HEK293 (cell line): ENCODE measurements around the gene TNXB.
"Not testable (repeated sequence)": the region's sequence is repeated elsewhere in the genome, so short reads cannot be mapped to it uniquely, and the experiment has no call there.

ENCODE experiments used
- CTCF ChIA-PET: fragments of 350-600 bp; formaldehyde crosslinking; extraction: SDS; loops from one replicate; lab custom pipeline; 2021; ENCODE audit warnings: antibody characterized with exemption; lab: Yijun Ruan, JAX
- POLR2A ChIA-PET: fragments of 300-600 bp; formaldehyde crosslinking; extraction: SDS; loops from one replicate; lab custom pipeline; 2020; ENCODE audit warnings: antibody characterized with exemption, inconsistent platforms; lab: Yijun Ruan, JAX
- H3K27ac ChIP-seq: fragments of 200-500 bp; sonication (Bioruptor generic); 2 replicates; pipeline ENCODE4 v1.5.1; 2014; ENCODE audit warnings: low read depth, low read length, control low read depth, inconsistent platforms; ENCODE audit errors: extremely low read depth
- H3K36me3 ChIP-seq, 2 experiments: fragments of 200-500 bp in 1 of 2; sonication (Bioruptor generic) in 1 of 2; 1 replicate in 1 of 2; 2 replicates in 1 of 2; pipeline ENCODE4 v1.5.1; 2014 to 2017; ENCODE audit warnings: inconsistent platforms in 2 of 2, low read length in 2 of 2; ENCODE audit not compliant: control insufficient read depth in 2 of 2, insufficient read depth in 1 of 2
- H3K4me1 ChIP-seq: fragments of 200-500 bp; sonication (Bioruptor generic); 2 replicates; pipeline ENCODE4 v1.5.1; 2014; ENCODE audit warnings: mild to moderate bottlenecking, low read length, inconsistent platforms; ENCODE audit not compliant: control insufficient read depth, insufficient read depth
- H3K4me3 ChIP-seq: 2 replicates; pipeline ENCODE4 v1.5.1; 2011; ENCODE audit warnings: low read depth, mild to moderate bottlenecking, control low read depth, low read length, moderate library complexity
- H3K9me3 ChIP-seq: fragments of 200-500 bp; sonication (Bioruptor generic); 2 replicates; pipeline ENCODE4 v1.5.1; 2014; ENCODE audit warnings: low read depth, low read length, inconsistent platforms; ENCODE audit not compliant: control insufficient read depth, insufficient read depth
- GLI4 ChIP-seq: fragments of 450-650 bp; formaldehyde crosslinking; IDR thresholded peaks from 2 replicates; pipeline ENCODE4 v1.5.1; 2016; ENCODE audit warnings: missing biosample characterization, missing genetic modification characterization
- MEIS1 ChIP-seq: sonication (generic); formaldehyde crosslinking; IDR thresholded peaks from 2 replicates; pipeline ENCODE4 v1.8.1; 2022; ENCODE audit warnings: missing genetic modification reagents, mild to moderate bottlenecking, borderline replicate concordance
- MZF1 ChIP-seq: fragments of 450-650 bp; formaldehyde crosslinking; IDR thresholded peaks from 2 replicates; pipeline ENCODE4 v1.5.1; 2017; ENCODE audit warnings: missing biosample characterization, missing genetic modification characterization, borderline replicate concordance
- REPIN1 ChIP-seq: fragments of 450-650 bp; formaldehyde crosslinking; IDR thresholded peaks from 2 replicates; pipeline ENCODE4 v1.5.1; 2017; ENCODE audit warnings: missing biosample characterization, missing genetic modification characterization, low read depth
- TCF7L2 ChIP-seq: IDR thresholded peaks from 2 replicates; pipeline ENCODE4 v1.6.1; 2011; ENCODE audit warnings: low read depth, mild to moderate bottlenecking, inconsistent platforms, low read length, moderate library complexity, borderline replicate concordance
- TRIM28 ChIP-seq: IDR thresholded peaks from 2 replicates; pipeline ENCODE4 v1.6.1; 2011; ENCODE audit warnings: low read length, control low read depth, borderline replicate concordance
- ZNF266 ChIP-seq: fragments of 450-650 bp; formaldehyde crosslinking; IDR thresholded peaks from 2 replicates; pipeline ENCODE4 v1.5.1; 2016; ENCODE audit warnings: missing biosample characterization, missing genetic modification characterization, low read depth
- ZNF324 ChIP-seq: fragments of 450-650 bp; formaldehyde crosslinking; IDR thresholded peaks from 2 replicates; pipeline ENCODE4 v1.5.1; 2016; ENCODE audit warnings: missing biosample characterization, missing genetic modification characterization
- ZNF335 ChIP-seq: fragments of 450-650 bp; formaldehyde crosslinking; conservative IDR thresholded peaks from 2 replicates; pipeline ENCODE4 v1.5.1; 2016; ENCODE audit warnings: missing biosample characterization, missing genetic modification characterization
- ZNF768 ChIP-seq: fragments of 450-650 bp; formaldehyde crosslinking; IDR thresholded peaks from 2 replicates; pipeline ENCODE4 v1.5.1; 2018; ENCODE audit warnings: missing biosample characterization, mild to moderate bottlenecking, missing genetic modification characterization
- TF ChIP-seq, protein P1 (sequence below): fragments of 450-650 bp; formaldehyde crosslinking; IDR thresholded peaks from 2 replicates; pipeline ENCODE4 v1.5.1; 2016; ENCODE audit warnings: missing biosample characterization, missing genetic modification characterization
- TF ChIP-seq, protein P2 (sequence below): fragments of 450-650 bp; formaldehyde crosslinking; IDR thresholded peaks from 2 replicates; pipeline ENCODE4 v1.5.1; 2016; ENCODE audit warnings: missing biosample characterization, missing genetic modification characterization

TNXB gene

DNA sequence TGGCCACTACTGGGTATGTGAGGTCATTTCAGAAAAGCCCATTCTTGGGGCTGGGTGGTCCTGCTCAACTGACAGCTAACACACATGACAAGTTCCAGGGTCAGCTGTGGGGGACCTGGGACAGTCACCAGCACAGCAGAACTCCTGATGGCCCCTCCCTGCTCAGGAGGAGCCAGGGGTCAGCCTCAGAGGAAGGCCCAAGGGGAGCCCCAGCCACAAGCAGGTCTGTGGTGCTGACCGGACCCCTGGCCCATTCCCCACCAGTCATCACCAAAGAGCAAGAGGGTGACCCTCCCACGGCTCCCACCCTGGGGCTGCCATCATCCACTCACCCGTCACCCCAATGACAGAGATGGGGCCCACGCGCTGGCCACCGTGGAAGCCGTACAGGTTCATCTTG, 52.9 kb downstream of the TNXB start:
- no peaks in the 10 kb centered on the region for H3K9me3 ChIP-seq
- POLR2A ChIA-PET, result no interaction called here
- CTCF ChIA-PET, result no interaction called here

GRCh38 chr6:32055756-32056155, 53.4 kb downstream of the TNXB start:
- H3K9me3 ChIP-seq, H3K4me1 ChIP-seq, H3K36me3 ChIP-seq, H3K4me3 ChIP-seq, H3K27ac ChIP-seq, POLR2A ChIA-PET, CTCF ChIA-PET: not testable (repeated sequence)

More for the DNA sequence above, 52.9 kb downstream of the TNXB start:
- H3K36me3 ChIP-seq, result no peaks in the 10 kb centered on the region
- TF ChIP-seq ZNF768 (no peak), ZNF324 (tag by site-specific recombination) (no peak), TRIM28 (no peak), TCF7L2 (no peak), ZNF266 (tag by site-specific recombination) (no peak), MZF1 (tag by site-specific recombination) (no peak), GLI4 (tag by site-specific recombination) (no peak), MEIS1 (CRISPR knock-in tag) (no peak), ZNF335 (tag by site-specific recombination) (no peak), REPIN1 (tag by site-specific recombination) (no peak)
- TF ChIP-seq, protein P1, sequence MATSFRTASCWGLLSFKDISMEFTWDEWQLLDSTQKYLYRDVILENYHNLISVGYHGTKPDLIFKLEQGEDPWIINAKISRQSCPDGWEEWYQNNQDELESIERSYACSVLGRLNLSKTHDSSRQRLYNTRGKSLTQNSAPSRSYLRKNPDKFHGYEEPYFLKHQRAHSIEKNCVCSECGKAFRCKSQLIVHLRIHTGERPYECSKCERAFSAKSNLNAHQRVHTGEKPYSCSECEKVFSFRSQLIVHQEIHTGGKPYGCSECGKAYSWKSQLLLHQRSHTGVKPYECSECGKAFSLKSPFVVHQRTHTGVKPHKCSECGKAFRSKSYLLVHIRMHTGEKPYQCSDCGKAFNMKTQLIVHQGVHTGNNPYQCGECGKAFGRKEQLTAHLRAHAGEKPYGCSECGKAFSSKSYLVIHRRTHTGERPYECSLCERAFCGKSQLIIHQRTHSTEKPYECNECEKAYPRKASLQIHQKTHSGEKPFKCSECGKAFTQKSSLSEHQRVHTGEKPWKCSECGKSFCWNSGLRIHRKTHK (tag by site-specific recombination), result no peak
- TF ChIP-seq, protein P2, sequence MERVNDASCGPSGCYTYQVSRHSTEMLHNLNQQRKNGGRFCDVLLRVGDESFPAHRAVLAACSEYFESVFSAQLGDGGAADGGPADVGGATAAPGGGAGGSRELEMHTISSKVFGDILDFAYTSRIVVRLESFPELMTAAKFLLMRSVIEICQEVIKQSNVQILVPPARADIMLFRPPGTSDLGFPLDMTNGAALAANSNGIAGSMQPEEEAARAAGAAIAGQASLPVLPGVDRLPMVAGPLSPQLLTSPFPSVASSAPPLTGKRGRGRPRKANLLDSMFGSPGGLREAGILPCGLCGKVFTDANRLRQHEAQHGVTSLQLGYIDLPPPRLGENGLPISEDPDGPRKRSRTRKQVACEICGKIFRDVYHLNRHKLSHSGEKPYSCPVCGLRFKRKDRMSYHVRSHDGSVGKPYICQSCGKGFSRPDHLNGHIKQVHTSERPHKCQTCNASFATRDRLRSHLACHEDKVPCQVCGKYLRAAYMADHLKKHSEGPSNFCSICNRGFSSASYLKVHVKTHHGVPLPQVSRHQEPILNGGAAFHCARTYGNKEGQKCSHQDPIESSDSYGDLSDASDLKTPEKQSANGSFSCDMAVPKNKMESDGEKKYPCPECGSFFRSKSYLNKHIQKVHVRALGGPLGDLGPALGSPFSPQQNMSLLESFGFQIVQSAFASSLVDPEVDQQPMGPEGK (tag by site-specific recombination), result no peak
- H3K27ac ChIP-seq, result no peak overlapping the region
- no peak overlapping the region for H3K4me3 ChIP-seq
- H3K4me1 ChIP-seq, result no peaks in the 10 kb centered on the region

GRCh38 chr6:32053314-32053713, 55.8 kb downstream of the TNXB start:
- CTCF ChIA-PET, H3K36me3 ChIP-seq: not testable (repeated sequence)
- POLR2A ChIA-PET, result interaction anchor here (0.6 kb wide), 1 partner anchor 69 kb away, joined by 8 read pairs; no protein-coding TSS in a partner anchor

GRCh38 chr6:32052626-32053025, 56.5 kb downstream of the TNXB start:
- POLR2A ChIA-PET, result interaction anchor here (0.6 kb wide), 1 partner anchor 70 kb away, joined by 8 read pairs; no protein-coding TSS in a partner anchor
- H3K4me1 ChIP-seq, H3K4me3 ChIP-seq, CTCF ChIA-PET, H3K27ac ChIP-seq, H3K36me3 ChIP-seq, H3K9me3 ChIP-seq: not testable (repeated sequence)

More at GRCh38 chr6:32053314-32053713, 55.8 kb downstream of the TNXB start:
- H3K9me3 ChIP-seq, H3K4me3 ChIP-seq, H3K27ac ChIP-seq, H3K4me1 ChIP-seq: not testable (repeated sequence)
